ENCODE measurements around the gene DDX24. TPM values are rescaled to one million over a fixed set of nuclear protein-coding genes. Genes with fewer than 3 reads are reported as not detected.

Gene DDX24
- total RNA-seq, 1 experiment from 2014 or later = 174 TPM

DNA sequence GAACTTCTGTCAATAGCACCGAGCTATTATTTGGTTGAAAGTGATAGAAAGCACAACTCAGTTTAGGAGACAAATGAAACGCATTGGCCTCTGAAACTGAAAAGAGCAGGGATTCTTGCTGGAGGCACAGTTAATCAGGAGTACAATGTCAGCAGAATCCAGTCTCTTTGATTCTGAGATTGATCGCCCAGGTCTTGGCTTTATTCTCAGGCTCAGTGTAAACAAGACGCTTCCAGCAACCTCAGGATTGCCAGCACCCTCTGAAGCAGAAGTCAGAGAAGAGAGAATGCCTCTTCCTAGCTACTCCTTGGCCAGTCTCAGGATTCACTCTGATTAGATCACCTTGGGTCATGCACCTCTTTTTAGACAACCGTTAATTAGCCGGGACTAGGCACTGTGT lies 66.6 kb downstream of the DDX24 start:
- ATAC-seq (no peak), DNase-seq (ENCODE audit: low spot score) (no peak)
- H3K36me3 Mint-ChIP-seq = no peaks in the 10 kb centered on the region
- TF ChIP-seq ZBTB21 (CRISPR knock-in tag; IDR thresholded peaks at IDR 0.05; ENCODE audit: borderline replicate concordance) = no peak
- no peak for TF ChIP-seq HMGA2 (CRISPR knock-in tag; IDR thresholded peaks at IDR 0.05)
- TF ChIP-seq CREM (CRISPR knock-in tag; IDR thresholded peaks at IDR 0.05) = no peak
- no peak for TF ChIP-seq RORB (CRISPR knock-in tag; IDR thresholded peaks at IDR 0.05)
- no peak for TF ChIP-seq ZNF396 (CRISPR knock-in tag; IDR thresholded peaks at IDR 0.05; ENCODE audit: borderline replicate concordance)
- no peak for TF ChIP-seq ETV6 (CRISPR knock-in tag; IDR thresholded peaks at IDR 0.05)
- no peak for TF ChIP-seq CTCF (IDR thresholded peaks at IDR 0.05)
- no peak for TF ChIP-seq PRRX2 (CRISPR knock-in tag; IDR thresholded peaks at IDR 0.05)
- TF ChIP-seq, protein P1, sequence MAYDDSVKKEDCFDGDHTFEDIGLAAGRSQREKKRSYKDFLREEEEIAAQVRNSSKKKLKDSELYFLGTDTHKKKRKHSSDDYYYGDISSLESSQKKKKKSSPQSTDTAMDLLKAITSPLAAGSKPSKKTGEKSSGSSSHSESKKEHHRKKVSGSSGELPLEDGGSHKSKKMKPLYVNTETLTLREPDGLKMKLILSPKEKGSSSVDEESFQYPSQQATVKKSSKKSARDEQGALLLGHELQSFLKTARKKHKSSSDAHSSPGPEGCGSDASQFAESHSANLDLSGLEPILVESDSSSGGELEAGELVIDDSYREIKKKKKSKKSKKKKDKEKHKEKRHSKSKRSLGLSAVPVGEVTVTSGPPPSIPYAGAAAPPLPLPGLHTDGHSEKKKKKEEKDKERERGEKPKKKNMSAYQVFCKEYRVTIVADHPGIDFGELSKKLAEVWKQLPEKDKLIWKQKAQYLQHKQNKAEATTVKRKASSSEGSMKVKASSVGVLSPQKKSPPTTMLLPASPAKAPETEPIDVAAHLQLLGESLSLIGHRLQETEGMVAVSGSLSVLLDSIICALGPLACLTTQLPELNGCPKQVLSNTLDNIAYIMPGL (CRISPR knock-in tag; IDR thresholded peaks at IDR 0.05) = no peak
- TF ChIP-seq, protein P2, sequence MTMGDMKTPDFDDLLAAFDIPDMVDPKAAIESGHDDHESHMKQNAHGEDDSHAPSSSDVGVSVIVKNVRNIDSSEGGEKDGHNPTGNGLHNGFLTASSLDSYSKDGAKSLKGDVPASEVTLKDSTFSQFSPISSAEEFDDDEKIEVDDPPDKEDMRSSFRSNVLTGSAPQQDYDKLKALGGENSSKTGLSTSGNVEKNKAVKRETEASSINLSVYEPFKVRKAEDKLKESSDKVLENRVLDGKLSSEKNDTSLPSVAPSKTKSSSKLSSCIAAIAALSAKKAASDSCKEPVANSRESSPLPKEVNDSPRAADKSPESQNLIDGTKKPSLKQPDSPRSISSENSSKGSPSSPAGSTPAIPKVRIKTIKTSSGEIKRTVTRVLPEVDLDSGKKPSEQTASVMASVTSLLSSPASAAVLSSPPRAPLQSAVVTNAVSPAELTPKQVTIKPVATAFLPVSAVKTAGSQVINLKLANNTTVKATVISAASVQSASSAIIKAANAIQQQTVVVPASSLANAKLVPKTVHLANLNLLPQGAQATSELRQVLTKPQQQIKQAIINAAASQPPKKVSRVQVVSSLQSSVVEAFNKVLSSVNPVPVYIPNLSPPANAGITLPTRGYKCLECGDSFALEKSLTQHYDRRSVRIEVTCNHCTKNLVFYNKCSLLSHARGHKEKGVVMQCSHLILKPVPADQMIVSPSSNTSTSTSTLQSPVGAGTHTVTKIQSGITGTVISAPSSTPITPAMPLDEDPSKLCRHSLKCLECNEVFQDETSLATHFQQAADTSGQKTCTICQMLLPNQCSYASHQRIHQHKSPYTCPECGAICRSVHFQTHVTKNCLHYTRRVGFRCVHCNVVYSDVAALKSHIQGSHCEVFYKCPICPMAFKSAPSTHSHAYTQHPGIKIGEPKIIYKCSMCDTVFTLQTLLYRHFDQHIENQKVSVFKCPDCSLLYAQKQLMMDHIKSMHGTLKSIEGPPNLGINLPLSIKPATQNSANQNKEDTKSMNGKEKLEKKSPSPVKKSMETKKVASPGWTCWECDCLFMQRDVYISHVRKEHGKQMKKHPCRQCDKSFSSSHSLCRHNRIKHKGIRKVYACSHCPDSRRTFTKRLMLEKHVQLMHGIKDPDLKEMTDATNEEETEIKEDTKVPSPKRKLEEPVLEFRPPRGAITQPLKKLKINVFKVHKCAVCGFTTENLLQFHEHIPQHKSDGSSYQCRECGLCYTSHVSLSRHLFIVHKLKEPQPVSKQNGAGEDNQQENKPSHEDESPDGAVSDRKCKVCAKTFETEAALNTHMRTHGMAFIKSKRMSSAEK (CRISPR knock-in tag; IDR thresholded peaks at IDR 0.05; ENCODE audit: borderline replicate concordance) = no peak
- no peaks in the 10 kb centered on the region for H3K27me3 Mint-ChIP-seq (ENCODE audit: low read depth)
- CTCF ChIA-PET = interaction anchor here (0.6 to 2.0 kb wide), 3 partner anchors 20 to 22 kb away, joined by 3 to 8 read pairs (median 8); no protein-coding TSS in a partner anchor
- peaks cover 2% of the 10 kb centered on the region for H3K4me1 Mint-ChIP-seq
- POLR2A ChIA-PET = no interaction called here
- H3K9me3 Mint-ChIP-seq = no peaks in the 10 kb centered on the region
- no peak overlapping the region for H3K4me3 Mint-ChIP-seq
- H3K27ac Mint-ChIP-seq = no peak overlapping the region

DNA sequence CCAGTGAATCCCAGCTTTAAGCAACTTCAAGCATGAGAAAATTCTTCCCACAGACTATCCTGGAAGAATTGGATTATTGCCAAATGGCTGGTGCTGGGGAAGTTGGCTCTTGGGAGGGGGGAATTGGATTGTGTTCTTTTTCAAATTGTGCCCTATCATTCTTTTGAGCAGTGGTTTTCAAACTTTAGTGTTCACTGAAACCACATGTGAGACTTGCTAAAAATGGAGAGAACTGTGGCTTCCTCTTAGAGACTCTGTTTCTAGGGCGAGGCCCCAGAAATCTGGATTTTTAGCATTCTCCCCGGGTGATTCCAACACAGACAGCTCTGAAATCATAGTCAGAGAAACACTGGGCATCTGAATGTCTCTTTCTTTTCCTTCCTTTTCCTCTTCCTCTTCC lies 69.2 kb downstream of the DDX24 start:
- Mint-ChIP-seq H3K9me3 (no peaks in the 10 kb centered on the region), H3K36me3 (no peaks in the 10 kb centered on the region), H3K27ac (no peak overlapping the region), H3K27me3 (ENCODE audit: low read depth) (no peaks in the 10 kb centered on the region), H3K4me3 (no peak overlapping the region), H3K4me1 (no peaks in the 10 kb centered on the region)
- POLR2A ChIA-PET = no interaction called here
- CTCF ChIA-PET = interaction anchor here (1.4 to 4.9 kb wide), 2 partner anchors 25 to 72 kb away, joined by 6 to 27 read pairs; no protein-coding TSS in a partner anchor
- ATAC-seq (no peak), DNase-seq (ENCODE audit: low spot score) (no peak)
- TF ChIP-seq AFF4 (CRISPR knock-in tag; IDR thresholded peaks at IDR 0.05; ENCODE audit: borderline replicate concordance) (no peak), CREM (CRISPR knock-in tag; IDR thresholded peaks at IDR 0.05) (no peak), EMX1 (CRISPR knock-in tag; IDR thresholded peaks at IDR 0.05) (no peak), CTCF (IDR thresholded peaks at IDR 0.05) (no peak), NR1H2 (CRISPR knock-in tag; IDR thresholded peaks at IDR 0.05) (no peak)
- TF ChIP-seq, protein P3, sequence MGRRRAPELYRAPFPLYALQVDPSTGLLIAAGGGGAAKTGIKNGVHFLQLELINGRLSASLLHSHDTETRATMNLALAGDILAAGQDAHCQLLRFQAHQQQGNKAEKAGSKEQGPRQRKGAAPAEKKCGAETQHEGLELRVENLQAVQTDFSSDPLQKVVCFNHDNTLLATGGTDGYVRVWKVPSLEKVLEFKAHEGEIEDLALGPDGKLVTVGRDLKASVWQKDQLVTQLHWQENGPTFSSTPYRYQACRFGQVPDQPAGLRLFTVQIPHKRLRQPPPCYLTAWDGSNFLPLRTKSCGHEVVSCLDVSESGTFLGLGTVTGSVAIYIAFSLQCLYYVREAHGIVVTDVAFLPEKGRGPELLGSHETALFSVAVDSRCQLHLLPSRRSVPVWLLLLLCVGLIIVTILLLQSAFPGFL (CRISPR knock-in tag; IDR thresholded peaks at IDR 0.05; ENCODE audit: borderline replicate concordance) = no peak
- TF ChIP-seq, protein P4, sequence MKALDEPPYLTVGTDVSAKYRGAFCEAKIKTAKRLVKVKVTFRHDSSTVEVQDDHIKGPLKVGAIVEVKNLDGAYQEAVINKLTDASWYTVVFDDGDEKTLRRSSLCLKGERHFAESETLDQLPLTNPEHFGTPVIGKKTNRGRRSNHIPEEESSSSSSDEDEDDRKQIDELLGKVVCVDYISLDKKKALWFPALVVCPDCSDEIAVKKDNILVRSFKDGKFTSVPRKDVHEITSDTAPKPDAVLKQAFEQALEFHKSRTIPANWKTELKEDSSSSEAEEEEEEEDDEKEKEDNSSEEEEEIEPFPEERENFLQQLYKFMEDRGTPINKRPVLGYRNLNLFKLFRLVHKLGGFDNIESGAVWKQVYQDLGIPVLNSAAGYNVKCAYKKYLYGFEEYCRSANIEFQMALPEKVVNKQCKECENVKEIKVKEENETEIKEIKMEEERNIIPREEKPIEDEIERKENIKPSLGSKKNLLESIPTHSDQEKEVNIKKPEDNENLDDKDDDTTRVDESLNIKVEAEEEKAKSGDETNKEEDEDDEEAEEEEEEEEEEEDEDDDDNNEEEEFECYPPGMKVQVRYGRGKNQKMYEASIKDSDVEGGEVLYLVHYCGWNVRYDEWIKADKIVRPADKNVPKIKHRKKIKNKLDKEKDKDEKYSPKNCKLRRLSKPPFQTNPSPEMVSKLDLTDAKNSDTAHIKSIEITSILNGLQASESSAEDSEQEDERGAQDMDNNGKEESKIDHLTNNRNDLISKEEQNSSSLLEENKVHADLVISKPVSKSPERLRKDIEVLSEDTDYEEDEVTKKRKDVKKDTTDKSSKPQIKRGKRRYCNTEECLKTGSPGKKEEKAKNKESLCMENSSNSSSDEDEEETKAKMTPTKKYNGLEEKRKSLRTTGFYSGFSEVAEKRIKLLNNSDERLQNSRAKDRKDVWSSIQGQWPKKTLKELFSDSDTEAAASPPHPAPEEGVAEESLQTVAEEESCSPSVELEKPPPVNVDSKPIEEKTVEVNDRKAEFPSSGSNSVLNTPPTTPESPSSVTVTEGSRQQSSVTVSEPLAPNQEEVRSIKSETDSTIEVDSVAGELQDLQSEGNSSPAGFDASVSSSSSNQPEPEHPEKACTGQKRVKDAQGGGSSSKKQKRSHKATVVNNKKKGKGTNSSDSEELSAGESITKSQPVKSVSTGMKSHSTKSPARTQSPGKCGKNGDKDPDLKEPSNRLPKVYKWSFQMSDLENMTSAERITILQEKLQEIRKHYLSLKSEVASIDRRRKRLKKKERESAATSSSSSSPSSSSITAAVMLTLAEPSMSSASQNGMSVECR (CRISPR knock-in tag; IDR thresholded peaks at IDR 0.05; ENCODE audit: borderline replicate concordance) = no peak

All from WTC11 (cell line).